Mesendoderm (in vitro differentiated cells): ENCODE measurements around the gene PRR5L.
"Not testable (repeated sequence)": the region's sequence is repeated elsewhere in the genome, so short reads cannot be mapped to it uniquely, and the experiment has no call there.

Experiments used
- DNase-seq: peaks from one replicate; pipeline ENCODE4 v3.0.0; 2013
- H2AK5ac ChIP-seq: 2 replicates; pipeline ENCODE4 v1.6.1; 2013; ENCODE audit warnings: low read length, inconsistent platforms
- H2BK120ac ChIP-seq: 2 replicates; pipeline ENCODE4 v1.6.1; 2013; ENCODE audit warnings: low read depth, mild to moderate bottlenecking, low read length, moderate library complexity, mixed read lengths
- H2BK15ac ChIP-seq: replicated peaks from 2 replicates; pipeline ENCODE4 v1.6.1; 2013; ENCODE audit warnings: low read depth, mild to moderate bottlenecking, moderate library complexity
- H2BK5ac ChIP-seq: 2 replicates; pipeline ENCODE4 v1.6.1; 2013; ENCODE audit warnings: low read length, inconsistent platforms
- H3K18ac ChIP-seq: 2 replicates; pipeline ENCODE4 v1.6.1; 2013; ENCODE audit warnings: mild to moderate bottlenecking, low read length, mixed read lengths
- H3K23ac ChIP-seq: one replicate; pipeline ENCODE4 v1.6.1; 2013; ENCODE audit warnings: low read length
- H3K27ac ChIP-seq: 2 replicates; pipeline ENCODE4 v1.5.1; 2013; ENCODE audit warnings: low read depth, mild to moderate bottlenecking, inconsistent platforms, low read length, moderate library complexity
- H3K27me3 ChIP-seq: 2 replicates; pipeline ENCODE4 v1.6.1; 2013; ENCODE audit warnings: low read length, control low read depth, mild to moderate bottlenecking, inconsistent platforms; ENCODE audit not compliant: insufficient read depth, poor library complexity
- H3K36me3 ChIP-seq: 2 replicates; pipeline ENCODE4 v1.6.1; 2013; ENCODE audit warnings: low read length, inconsistent platforms; ENCODE audit not compliant: control insufficient read depth, insufficient read depth
- H3K4ac ChIP-seq: one replicate; pipeline ENCODE4 v1.6.1; 2013; ENCODE audit warnings: low read depth, mild to moderate bottlenecking, low read length, moderate library complexity
- H3K4me1 ChIP-seq: 2 replicates; pipeline ENCODE4 v1.6.1; 2013; ENCODE audit warnings: low read depth, low read length, inconsistent platforms; ENCODE audit not compliant: control insufficient read depth
- H3K4me2 ChIP-seq: 2 replicates; pipeline ENCODE4 v1.6.1; 2013; ENCODE audit warnings: low read length
- H3K4me3 ChIP-seq: 2 replicates; pipeline ENCODE4 v1.5.1; 2013; ENCODE audit warnings: mild to moderate bottlenecking, low read length
- H3K56ac ChIP-seq: one replicate; pipeline ENCODE4 v1.6.1; 2013; ENCODE audit warnings: low read length
- H3K79me1 ChIP-seq: 2 replicates; pipeline ENCODE4 v1.6.1; 2013; ENCODE audit warnings: low read length, inconsistent platforms
- H3K79me2 ChIP-seq: 2 replicates; pipeline ENCODE4 v1.6.1; 2013; ENCODE audit warnings: mild to moderate bottlenecking, low read length; ENCODE audit not compliant: control insufficient read depth, insufficient read depth
- H3K9ac ChIP-seq: 2 replicates; pipeline ENCODE4 v1.6.1; 2013; ENCODE audit warnings: low read length, inconsistent platforms
- H4K5ac ChIP-seq: one replicate; pipeline ENCODE4 v1.6.1; 2013; ENCODE audit warnings: low read length
- H4K8ac ChIP-seq: one replicate; pipeline ENCODE4 v1.6.1; 2013; ENCODE audit warnings: low read depth, mild to moderate bottlenecking, control low read depth, low read length, moderate library complexity
- WGBS: extraction: QIAGEN DNeasy Blood & Tissue Kit; methylation state at CpG from one replicate; pipeline ENCODE4 v1.1.7; 2013; ENCODE audit warnings: low lambda C conversion rate, missing lambda C conversion rate; ENCODE audit not compliant: insufficient coverage; ENCODE audit errors: extremely low coverage; 5-methylcytosine and 5-hydroxymethylcytosine counted together

The PRR5L gene

DNA sequence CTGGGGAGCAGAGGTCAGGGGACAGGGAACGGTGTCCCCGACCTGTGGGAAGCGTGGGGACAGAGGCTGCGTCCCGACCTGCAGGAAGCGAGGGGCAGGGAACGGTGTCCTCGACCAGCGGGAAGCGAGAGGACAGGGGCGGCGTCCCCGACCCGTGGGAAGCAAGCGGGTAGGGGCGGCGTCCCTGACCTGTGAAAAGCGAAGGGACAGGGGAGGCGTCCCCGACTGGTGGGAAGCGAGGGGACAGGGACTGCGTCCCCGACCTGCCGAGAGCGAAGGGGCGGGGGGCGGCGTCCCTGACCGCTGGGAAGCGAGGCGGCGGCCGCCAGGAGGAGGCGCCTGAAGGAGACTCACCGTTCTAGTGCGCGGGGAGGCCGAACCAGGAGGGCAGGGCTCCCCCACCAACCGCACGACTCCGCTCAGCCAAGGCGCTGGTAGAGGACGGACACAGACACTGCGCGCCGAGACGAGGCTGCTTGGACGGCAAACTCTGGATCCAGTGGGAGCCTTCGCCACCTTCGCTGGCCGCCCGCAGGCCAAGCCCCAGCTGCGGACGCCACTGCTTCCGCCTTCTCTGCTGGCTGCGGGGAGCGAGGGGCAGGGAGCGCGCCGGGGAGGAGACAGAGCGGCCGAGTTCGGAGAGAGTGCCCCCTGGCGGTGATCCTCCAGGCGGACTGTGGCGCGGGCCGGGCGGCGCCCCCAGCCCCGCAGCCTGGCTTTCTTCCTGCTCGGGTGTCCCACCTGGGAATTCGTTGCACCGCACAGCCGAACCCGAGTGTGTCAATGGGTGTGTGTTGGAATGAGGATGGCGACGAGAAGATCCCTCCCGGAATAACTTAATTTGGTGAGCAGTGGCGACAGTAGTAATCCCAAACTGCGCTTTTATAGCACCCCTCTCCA lies 213.9 kb downstream of the PRR5L start, which contains the start of gene TRAF6:
TSS of gene TRAF6 (minus strand) at position 579 of the 900 bp plus-strand sequence. CDS start 8,757 bp downstream, outside the sequence.
- H3K27ac ChIP-seq, result peak within 1 kb of the TSS; percentile 15
- H3K56ac ChIP-seq, result peak within 1 kb of the TSS; percentile 100
- no peaks in the 10 kb centered on the region for H3K79me1 ChIP-seq

DNA sequence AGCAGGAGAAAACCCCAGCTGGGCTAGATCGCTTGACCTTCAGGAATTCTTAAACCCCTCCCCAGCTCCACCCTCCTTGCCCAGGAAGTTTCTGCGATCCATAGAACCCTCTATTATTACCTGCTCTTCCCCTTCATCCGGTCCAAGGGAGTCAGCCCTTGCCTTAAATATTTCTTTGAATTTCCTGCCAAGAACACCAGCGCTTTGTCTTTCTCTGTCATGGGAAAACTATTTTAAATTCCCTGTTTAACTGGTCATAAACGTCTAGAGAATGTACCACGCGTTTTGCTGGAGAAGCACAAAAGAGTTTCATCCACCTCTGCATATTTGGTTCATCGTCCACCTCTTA lies 214.5 kb downstream of the PRR5L start:
- Histone ChIP-seq H3K4me3 (peak overlapping the region; percentile 11), H4K8ac (peak overlapping the region; percentile 58), H3K4me2 (peak overlapping the region; percentile 56), H3K79me1 (no peaks in the 10 kb centered on the region), H3K27ac (no peak overlapping the region), H4K5ac (no peak overlapping the region), H3K9ac (peak overlapping the region; percentile 54), H3K36me3 (no peaks in the 10 kb centered on the region), H2AK5ac (no peak overlapping the region), H2BK120ac (no peak overlapping the region), H3K18ac (no peak overlapping the region), H2BK5ac (no peak overlapping the region), H3K4me1 (no peaks in the 10 kb centered on the region), H3K4ac (no peak overlapping the region), H3K23ac (no peak overlapping the region), H2BK15ac (no peak overlapping the region), H3K27me3 (no peaks in the 10 kb centered on the region), H3K79me2 (no peaks in the 10 kb centered on the region), H3K56ac (peak overlapping the region; percentile 66)
- WGBS, result no CpG with 5 or more reads among the region's 8 CpGs
- no peak for DNase-seq

More for the DNA sequence above, 213.9 kb downstream of the PRR5L start, which contains the start of gene TRAF6:
- Histone ChIP-seq H2BK5ac (peak within 1 kb of the TSS; percentile 91), H2AK5ac (no peak within 1 kb of the TSS), H4K5ac (no peak within 1 kb of the TSS), H3K4me3 (peak within 1 kb of the TSS; percentile 87), H3K4ac (no peak within 1 kb of the TSS), H3K23ac (peak within 1 kb of the TSS; percentile 56), H3K27me3 (no peaks in the 10 kb centered on the region), H2BK120ac (no peak within 1 kb of the TSS), H3K18ac (peak within 1 kb of the TSS; percentile 19), H3K36me3 (no peaks in the 10 kb centered on the region), H3K9ac (peak within 1 kb of the TSS; percentile 97), H4K8ac (peak within 1 kb of the TSS; percentile 58), H2BK15ac (no peak within 1 kb of the TSS), H3K4me2 (peak within 1 kb of the TSS; percentile 56), H3K4me1 (no peaks in the 10 kb centered on the region), H3K79me2 (no peaks in the 10 kb centered on the region)
- peak; percentile 91 for DNase-seq
- no CpG with 5 or more reads among the region's 81 CpGs for WGBS

DNA sequence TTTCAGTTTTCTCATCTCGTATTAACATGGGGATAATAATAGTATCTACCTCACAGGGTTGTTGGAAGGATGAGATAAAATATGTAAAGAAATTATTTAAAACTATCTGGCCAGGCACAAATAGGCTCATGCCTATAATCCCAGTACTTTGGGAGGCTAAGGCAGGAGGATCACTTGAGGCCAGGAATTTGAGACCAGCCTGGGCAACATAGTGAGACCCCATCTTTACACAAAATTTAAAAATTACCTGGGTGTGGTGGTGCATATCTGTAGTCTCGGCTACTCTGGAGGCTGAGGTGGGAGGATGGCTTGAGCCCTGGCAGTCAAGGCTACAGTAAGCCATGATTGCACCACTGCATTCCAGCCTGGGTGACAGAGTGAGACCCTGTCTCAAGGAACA lies 215.0 kb downstream of the PRR5L start:
- H3K4me3 ChIP-seq, H2AK5ac ChIP-seq, H3K9ac ChIP-seq, H2BK5ac ChIP-seq, H2BK15ac ChIP-seq, H3K79me1 ChIP-seq, H3K56ac ChIP-seq, H4K8ac ChIP-seq, H2BK120ac ChIP-seq, H3K4me1 ChIP-seq, H3K27ac ChIP-seq, H4K5ac ChIP-seq, H3K36me3 ChIP-seq, H3K4ac ChIP-seq, H3K4me2 ChIP-seq, DNase-seq, H3K79me2 ChIP-seq, H3K23ac ChIP-seq, H3K18ac ChIP-seq, H3K27me3 ChIP-seq: not testable (repeated sequence)
- WGBS, result no CpG with 5 or more reads among the region's 2 CpGs

DNA sequence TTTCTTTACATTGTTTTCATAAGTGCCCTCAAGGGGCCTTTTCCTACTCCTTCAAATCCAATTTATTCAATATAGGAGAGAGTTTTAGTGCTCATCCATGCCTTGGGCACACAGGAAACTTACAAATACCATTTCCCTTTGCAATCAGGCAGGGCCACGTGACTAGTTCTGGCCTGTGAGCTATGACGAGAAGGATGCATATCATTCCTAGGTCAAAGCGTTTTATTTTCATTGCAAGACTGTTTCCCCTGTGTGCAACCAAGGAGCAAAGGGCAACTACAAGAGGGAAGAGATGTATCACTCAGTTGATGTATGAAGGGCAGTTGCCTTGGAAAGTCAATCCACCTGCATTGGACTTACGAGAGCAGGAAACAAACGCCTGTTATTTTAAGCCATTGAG lies 215.9 kb downstream of the PRR5L start:
- no peak overlapping the region for H3K23ac ChIP-seq
- H3K4me3 ChIP-seq, result no peak overlapping the region
- H4K5ac ChIP-seq, result no peak overlapping the region
- no peaks in the 10 kb centered on the region for H3K4me1 ChIP-seq
- no peaks in the 10 kb centered on the region for H3K36me3 ChIP-seq
- H2BK5ac ChIP-seq, result no peak overlapping the region
- H3K79me1 ChIP-seq, result no peaks in the 10 kb centered on the region
- H3K27ac ChIP-seq, result no peak overlapping the region
- no peak overlapping the region for H2BK15ac ChIP-seq
- H3K27me3 ChIP-seq, result no peaks in the 10 kb centered on the region
- H3K18ac ChIP-seq, result no peak overlapping the region
- no peak for DNase-seq
- no peak overlapping the region for H2BK120ac ChIP-seq
- no peak overlapping the region for H3K56ac ChIP-seq
- H4K8ac ChIP-seq, result no peak overlapping the region
- WGBS, result no CpG with 5 or more reads among the region's 5 CpGs
- no peak overlapping the region for H3K4me2 ChIP-seq
- no peak overlapping the region for H2AK5ac ChIP-seq
- no peak overlapping the region for H3K4ac ChIP-seq
- H3K9ac ChIP-seq, result no peak overlapping the region
- H3K79me2 ChIP-seq, result no peaks in the 10 kb centered on the region

DNA sequence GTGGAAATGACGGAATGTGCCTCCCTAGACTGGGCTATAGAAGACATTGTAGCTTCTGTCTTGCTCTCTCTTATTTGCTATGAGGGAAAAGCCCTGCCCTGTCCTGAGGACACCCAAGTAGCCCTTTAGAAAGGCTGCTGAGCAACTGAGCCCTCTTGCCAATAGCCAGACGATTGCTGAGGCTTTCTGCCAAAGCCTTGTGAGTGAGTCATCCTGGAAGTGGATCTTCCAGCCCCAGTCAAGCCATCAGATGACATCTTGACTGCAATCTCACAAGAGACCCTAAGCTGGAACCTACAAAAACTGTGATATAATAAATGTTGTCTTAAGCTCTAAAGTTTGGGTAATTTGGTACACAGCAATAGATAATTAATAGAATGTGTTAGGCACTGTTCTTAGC lies 217.9 kb downstream of the PRR5L start:
- no CpG with 5 or more reads among the region's 2 CpGs for WGBS
- no peak overlapping the region for H2AK5ac ChIP-seq
- H3K79me2 ChIP-seq, result no peaks in the 10 kb centered on the region

More for the DNA sequence above, 217.9 kb downstream of the PRR5L start:
- H2BK120ac ChIP-seq, result no peak overlapping the region
- no peak overlapping the region for H3K18ac ChIP-seq
- no peak overlapping the region for H4K5ac ChIP-seq
- no peak overlapping the region for H3K27ac ChIP-seq
- no peak overlapping the region for H2BK15ac ChIP-seq
- no peak overlapping the region for H3K23ac ChIP-seq
- DNase-seq, result no peak
- no peak overlapping the region for H3K4me2 ChIP-seq
- H3K36me3 ChIP-seq, result no peaks in the 10 kb centered on the region
- no peaks in the 10 kb centered on the region for H3K79me1 ChIP-seq
- no peaks in the 10 kb centered on the region for H3K4me1 ChIP-seq
- no peak overlapping the region for H4K8ac ChIP-seq
- no peak overlapping the region for H3K4ac ChIP-seq
- no peak overlapping the region for H2BK5ac ChIP-seq
- H3K56ac ChIP-seq, result no peak overlapping the region
- H3K9ac ChIP-seq, result no peak overlapping the region
- H3K27me3 ChIP-seq, result no peaks in the 10 kb centered on the region
- no peak overlapping the region for H3K4me3 ChIP-seq
